HG03571 (cell line): ENCODE results near the gene RPP38.

Experiments
- ATAC-seq: cut with Tn5 transposase; IDR thresholded peaks from one replicate; pipeline ENCODE4 v1.9.1; 2021; ENCODE audit not compliant: unreplicated experiment

Gene RPP38

DNA sequence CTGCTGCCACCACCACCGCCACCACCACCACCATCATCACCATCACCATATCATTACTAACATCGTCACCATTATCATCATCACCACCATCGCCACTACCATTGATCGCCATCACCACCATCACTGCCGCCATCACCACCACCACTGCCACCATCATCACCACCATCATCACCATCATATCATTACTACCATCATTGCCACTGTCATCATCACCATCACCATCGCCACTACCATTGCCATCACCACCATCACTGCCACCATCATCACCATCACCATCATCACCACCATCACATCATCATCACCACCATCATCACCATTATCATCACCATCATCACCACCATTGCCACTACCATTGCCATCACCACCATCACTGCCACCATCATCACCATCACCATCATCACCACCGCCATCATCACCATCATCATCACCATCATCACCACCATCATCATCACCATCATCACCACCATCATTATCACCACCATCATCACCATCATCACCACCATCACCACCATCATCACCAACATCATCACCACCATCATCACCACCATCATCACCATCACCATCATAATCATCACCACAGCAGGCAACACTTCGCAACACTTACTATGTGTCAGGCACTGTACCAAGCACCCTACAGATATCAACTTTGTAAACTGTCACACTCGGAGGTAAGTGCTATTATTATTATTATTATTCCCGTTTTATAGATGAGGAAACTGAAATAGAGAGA lies 52.1 kb downstream of the RPP38 start:
- ATAC-seq, result no peak

- no peak for ATAC-seq
Measured at GRCh38 chr10:15150563-15150962, 53.4 kb downstream of the RPP38 start.

- no peak for ATAC-seq
Measured at GRCh38 chr10:15152556-15152955, 55.4 kb downstream of the RPP38 start.
